ENCODE results near the gene SRMS. TPM values are rescaled to one million over a fixed set of nuclear protein-coding genes. Genes with fewer than 3 reads are reported as not detected.

SRMS gene
- total RNA-seq, 1 experiment from 2014 or later: 3.2 TPM

DNA sequence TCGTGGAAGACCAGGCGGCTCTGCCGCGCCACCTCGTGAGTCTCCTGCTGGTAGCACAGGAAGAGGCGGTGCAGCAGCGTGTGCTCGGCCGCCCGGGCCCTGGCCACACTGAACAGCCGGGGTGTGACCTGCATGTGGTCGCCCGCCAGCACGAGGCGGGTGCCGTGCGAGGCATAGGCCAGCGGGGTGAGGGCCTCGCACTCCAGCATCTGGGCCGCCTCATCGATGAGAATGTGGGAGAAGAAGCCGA, 19.5 kb upstream of the SRMS start:
- Histone ChIP-seq H3K4me2 (ENCODE audit: low read length) (no peak overlapping the region), H3K36me3 (ENCODE audit: control insufficient read depth in 1 of 2, insufficient read depth in 2 of 2, low read length in 2 of 2) (no peaks in the 10 kb centered on the region), H3K4me1 (ENCODE audit: control insufficient read depth in 1 of 2, insufficient read depth in 2 of 2, low read length in 2 of 2) (no peaks in the 10 kb centered on the region), H3K27me3 (ENCODE audit: insufficient read depth, low read length) (no peaks in the 10 kb centered on the region), H3K9me2 (ENCODE audit: insufficient read depth) (no peaks in the 10 kb centered on the region), H2AFZ (ENCODE audit: low read depth, low read length, poor library complexity, severe bottlenecking) (no peak overlapping the region), H4K20me1 (ENCODE audit: insufficient read depth) (no peaks in the 10 kb centered on the region), H3K27ac (ENCODE audit: low read depth, low read length) (no peak overlapping the region), H3K4me3 (replicated peaks in 1 of 2; ENCODE audit: low read depth in 1 of 2, low read length in 2 of 2) (no peak overlapping the region), H3K9ac (ENCODE audit: low read length) (no peak overlapping the region), H3K79me2 (ENCODE audit: insufficient read depth, low read length) (no peaks in the 10 kb centered on the region), H3K9me3 (ENCODE audit: control insufficient read depth in 1 of 2, insufficient read depth in 1 of 2, low read depth in 1 of 2, low read length in 2 of 2) (no peaks in the 10 kb centered on the region)
- RAD21 ChIA-PET (ENCODE audit: low non-redundant PET in 1 of 2, low total read pairs in 2 of 2, uncharacterized antibody in 2 of 2, unreplicated experiment in 2 of 2): no interaction called here
- POLR2A ChIA-PET: no interaction called here
- DNase-seq (ENCODE audit: low read depth, low spot score) (no peak), ATAC-seq (no peak)
- no TSS peak for BruUV-seq (replicated peaks)
- intact Hi-C loops (cut with micrococcal nuclease): no loop called here
- CTCF ChIA-PET: no interaction called here
- TF ChIP-seq CEBPB (IDR thresholded peaks at IDR 0.05; ENCODE audit: low read depth): no peak
- TF ChIP-seq, protein P1, sequence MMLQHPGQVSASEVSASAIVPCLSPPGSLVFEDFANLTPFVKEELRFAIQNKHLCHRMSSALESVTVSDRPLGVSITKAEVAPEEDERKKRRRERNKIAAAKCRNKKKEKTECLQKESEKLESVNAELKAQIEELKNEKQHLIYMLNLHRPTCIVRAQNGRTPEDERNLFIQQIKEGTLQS (IDR thresholded peaks at IDR 0.05): no peak
- TF ChIP-seq, protein P2, sequence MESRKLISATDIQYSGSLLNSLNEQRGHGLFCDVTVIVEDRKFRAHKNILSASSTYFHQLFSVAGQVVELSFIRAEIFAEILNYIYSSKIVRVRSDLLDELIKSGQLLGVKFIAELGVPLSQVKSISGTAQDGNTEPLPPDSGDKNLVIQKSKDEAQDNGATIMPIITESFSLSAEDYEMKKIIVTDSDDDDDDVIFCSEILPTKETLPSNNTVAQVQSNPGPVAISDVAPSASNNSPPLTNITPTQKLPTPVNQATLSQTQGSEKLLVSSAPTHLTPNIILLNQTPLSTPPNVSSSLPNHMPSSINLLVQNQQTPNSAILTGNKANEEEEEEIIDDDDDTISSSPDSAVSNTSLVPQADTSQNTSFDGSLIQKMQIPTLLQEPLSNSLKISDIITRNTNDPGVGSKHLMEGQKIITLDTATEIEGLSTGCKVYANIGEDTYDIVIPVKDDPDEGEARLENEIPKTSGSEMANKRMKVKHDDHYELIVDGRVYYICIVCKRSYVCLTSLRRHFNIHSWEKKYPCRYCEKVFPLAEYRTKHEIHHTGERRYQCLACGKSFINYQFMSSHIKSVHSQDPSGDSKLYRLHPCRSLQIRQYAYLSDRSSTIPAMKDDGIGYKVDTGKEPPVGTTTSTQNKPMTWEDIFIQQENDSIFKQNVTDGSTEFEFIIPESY (IDR thresholded peaks at IDR 0.05; ENCODE audit: extremely low read depth, insufficient replicate concordance, low read length): no peak
- no peak for TF ChIP-seq POLR2AphosphoS5 (IDR thresholded peaks at IDR 0.05; ENCODE audit: low read depth, low read length)
- TF ChIP-seq FOSL1 (IDR thresholded peaks at IDR 0.05; ENCODE audit: low read depth): no peak
- TF ChIP-seq, protein P3, sequence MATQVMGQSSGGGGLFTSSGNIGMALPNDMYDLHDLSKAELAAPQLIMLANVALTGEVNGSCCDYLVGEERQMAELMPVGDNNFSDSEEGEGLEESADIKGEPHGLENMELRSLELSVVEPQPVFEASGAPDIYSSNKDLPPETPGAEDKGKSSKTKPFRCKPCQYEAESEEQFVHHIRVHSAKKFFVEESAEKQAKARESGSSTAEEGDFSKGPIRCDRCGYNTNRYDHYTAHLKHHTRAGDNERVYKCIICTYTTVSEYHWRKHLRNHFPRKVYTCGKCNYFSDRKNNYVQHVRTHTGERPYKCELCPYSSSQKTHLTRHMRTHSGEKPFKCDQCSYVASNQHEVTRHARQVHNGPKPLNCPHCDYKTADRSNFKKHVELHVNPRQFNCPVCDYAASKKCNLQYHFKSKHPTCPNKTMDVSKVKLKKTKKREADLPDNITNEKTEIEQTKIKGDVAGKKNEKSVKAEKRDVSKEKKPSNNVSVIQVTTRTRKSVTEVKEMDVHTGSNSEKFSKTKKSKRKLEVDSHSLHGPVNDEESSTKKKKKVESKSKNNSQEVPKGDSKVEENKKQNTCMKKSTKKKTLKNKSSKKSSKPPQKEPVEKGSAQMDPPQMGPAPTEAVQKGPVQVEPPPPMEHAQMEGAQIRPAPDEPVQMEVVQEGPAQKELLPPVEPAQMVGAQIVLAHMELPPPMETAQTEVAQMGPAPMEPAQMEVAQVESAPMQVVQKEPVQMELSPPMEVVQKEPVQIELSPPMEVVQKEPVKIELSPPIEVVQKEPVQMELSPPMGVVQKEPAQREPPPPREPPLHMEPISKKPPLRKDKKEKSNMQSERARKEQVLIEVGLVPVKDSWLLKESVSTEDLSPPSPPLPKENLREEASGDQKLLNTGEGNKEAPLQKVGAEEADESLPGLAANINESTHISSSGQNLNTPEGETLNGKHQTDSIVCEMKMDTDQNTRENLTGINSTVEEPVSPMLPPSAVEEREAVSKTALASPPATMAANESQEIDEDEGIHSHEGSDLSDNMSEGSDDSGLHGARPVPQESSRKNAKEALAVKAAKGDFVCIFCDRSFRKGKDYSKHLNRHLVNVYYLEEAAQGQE (IDR thresholded peaks at IDR 0.05; ENCODE audit: low read depth): no peak
- TF ChIP-seq SP1 (IDR thresholded peaks at IDR 0.05; ENCODE audit: low read depth): no peak
